ENCODE data around the gene CBY1.

GRCh38 chr22:38652859-38653258, 3.6 kb upstream of the CBY1 start:
- TF ChIP-seq RBBP5 (IDR thresholded peaks at IDR 0.05; ENCODE audit: borderline replicate concordance, insufficient read depth, low read length, poor library complexity, severe bottlenecking) (no peak), STAT6 (CRISPR knock-in tag; IDR thresholded peaks at IDR 0.05) (no peak), FOXA3 (CRISPR knock-in tag; conservative IDR thresholded peaks at IDR 0.05 in 1 of 2, IDR thresholded peaks at IDR 0.05 in 1 of 2) (no peak), ZNF143 (CRISPR knock-in tag; IDR thresholded peaks at IDR 0.05) (no peak), CTCF (IDR thresholded peaks at IDR 0.05 in 2 of 3, conservative IDR thresholded peaks at IDR 0.05 in 1 of 3; ENCODE audit: insufficient read depth in 2 of 3, low read depth in 1 of 3, low read length in 3 of 3) (no peak)
